B cell (primary cell): Measurements from ENCODE around the gene DISP3.

Experiments
- CTCF ChIP-seq: fragments of 200-600 bp; IDR thresholded peaks from one replicate; pipeline ENCODE4 v1.8.0; 2022; ENCODE audit warnings: antibody characterized with exemption, mild to moderate bottlenecking
- EZH2 ChIP-seq: IDR thresholded peaks from 2 replicates; pipeline ENCODE4 v1.6.1; 2012; ENCODE audit warnings: borderline replicate concordance, low read depth, mild to moderate bottlenecking, moderate library complexity, low read length; ENCODE audit not compliant: insufficient read depth, poor library complexity, severe bottlenecking

GRCh38 chr1:11482701-11483479 lies 3.9 kb downstream of the DISP3 start:
- TF ChIP-seq CTCF (no peak), EZH2 (no peak)
